ENCODE results near the gene DLGAP1. TPM values are rescaled to one million over a fixed set of nuclear protein-coding genes. Genes with fewer than 3 reads are reported as not detected.
"Not testable (repeated sequence)": the region's sequence is repeated elsewhere in the genome, so short reads cannot be mapped to it uniquely, and the experiment has no call there.

DLGAP1 gene
- total and polyA plus RNA-seq, 2 donors: 2.1 to 7.5 TPM

GRCh38 chr18:3619746-3620145, 835.4 kb downstream of the DLGAP1 start:
- Histone ChIP-seq H3K27ac (ENCODE audit: low read depth) (no peak overlapping the region), H3K4me3 (ENCODE audit: low read depth, low read length) (no peak overlapping the region), H3K4me1 (ENCODE audit: insufficient read depth) (no peaks in the 10 kb centered on the region), H3K36me3 (ENCODE audit: insufficient read depth) (no peaks in the 10 kb centered on the region)
- 99% methylated on average over 4 of the region's 4 CpGs for WGBS
- DNase-seq (ENCODE audit: extremely low spot score): no peak

- WGBS: 100% methylated on average over 3 of the region's 3 CpGs
- H3K4me3 ChIP-seq (ENCODE audit: low read depth, low read length): no peak overlapping the region
Observed at GRCh38 chr18:3619222-3619621, 835.9 kb downstream of the DLGAP1 start.

GRCh38 chr18:3616744-3617143, 838.4 kb downstream of the DLGAP1 start:
- WGBS: 94% methylated on average over 3 of the region's 3 CpGs
- Histone ChIP-seq H3K4me1 (ENCODE audit: insufficient read depth) (no peaks in the 10 kb centered on the region), H3K36me3 (ENCODE audit: insufficient read depth) (no peaks in the 10 kb centered on the region), H3K4me3 (ENCODE audit: low read depth, low read length) (no peak overlapping the region), H3K27ac (ENCODE audit: low read depth) (no peak overlapping the region)
- no peak for DNase-seq (ENCODE audit: extremely low spot score)

More at GRCh38 chr18:3619222-3619621, 835.9 kb downstream of the DLGAP1 start:
- H3K4me1 ChIP-seq (ENCODE audit: insufficient read depth): no peaks in the 10 kb centered on the region
- no peaks in the 10 kb centered on the region for H3K36me3 ChIP-seq (ENCODE audit: insufficient read depth)
- H3K27ac ChIP-seq (ENCODE audit: low read depth): no peak overlapping the region
- no peak for DNase-seq (ENCODE audit: extremely low spot score)

GRCh38 chr18:3616142-3616541, 839.0 kb downstream of the DLGAP1 start:
- DNase-seq (ENCODE audit: extremely low spot score): no peak
- H3K4me1 ChIP-seq (ENCODE audit: insufficient read depth): no peaks in the 10 kb centered on the region
- no peak overlapping the region for H3K4me3 ChIP-seq (ENCODE audit: low read depth, low read length)
- 87% methylated on average over 6 of the region's 6 CpGs for WGBS
- no peaks in the 10 kb centered on the region for H3K36me3 ChIP-seq (ENCODE audit: insufficient read depth)
- no peak overlapping the region for H3K27ac ChIP-seq (ENCODE audit: low read depth)

- Histone ChIP-seq H3K4me3 (ENCODE audit: low read depth, low read length) (no peak overlapping the region), H3K36me3 (ENCODE audit: insufficient read depth) (no peaks in the 10 kb centered on the region), H3K27ac (ENCODE audit: low read depth) (no peak overlapping the region), H3K4me1 (ENCODE audit: insufficient read depth) (no peaks in the 10 kb centered on the region)
- WGBS: 49% methylated on average over 4 of the region's 4 CpGs
- DNase-seq (ENCODE audit: extremely low spot score): no peak
Observed at GRCh38 chr18:3615374-3615985, 839.6 kb downstream of the DLGAP1 start.

- Histone ChIP-seq H3K4me1 (ENCODE audit: insufficient read depth) (no peaks in the 10 kb centered on the region), H3K27ac (ENCODE audit: low read depth) (no peak overlapping the region), H3K36me3 (ENCODE audit: insufficient read depth) (no peaks in the 10 kb centered on the region), H3K4me3 (ENCODE audit: low read depth, low read length) (no peak overlapping the region)
- DNase-seq (ENCODE audit: extremely low spot score): no peak
- 77% methylated on average over 5 of the region's 5 CpGs for WGBS
Observed at GRCh38 chr18:3612315-3612714, 842.8 kb downstream of the DLGAP1 start.

- no peak for DNase-seq (ENCODE audit: extremely low spot score)
- Histone ChIP-seq H3K4me1 (ENCODE audit: insufficient read depth) (no peaks in the 10 kb centered on the region), H3K4me3 (ENCODE audit: low read depth, low read length) (no peak overlapping the region), H3K36me3 (ENCODE audit: insufficient read depth) (no peaks in the 10 kb centered on the region), H3K27ac (ENCODE audit: low read depth) (no peak overlapping the region)
- WGBS: 56% methylated on average over 15 of the region's 15 CpGs
Observed at GRCh38 chr18:3611313-3612090, 843.6 kb downstream of the DLGAP1 start.

GRCh38 chr18:3610813-3611212, 844.3 kb downstream of the DLGAP1 start:
- Histone ChIP-seq H3K4me1 (ENCODE audit: insufficient read depth) (no peaks in the 10 kb centered on the region), H3K36me3 (ENCODE audit: insufficient read depth) (no peaks in the 10 kb centered on the region), H3K4me3 (ENCODE audit: low read depth, low read length) (no peak overlapping the region), H3K27ac (ENCODE audit: low read depth) (no peak overlapping the region)
- WGBS: 89% methylated on average over 6 of the region's 6 CpGs
- DNase-seq (ENCODE audit: extremely low spot score): no peak

GRCh38 chr18:3610188-3610708, 844.9 kb downstream of the DLGAP1 start:
- 85% methylated on average over 2 of the region's 2 CpGs for WGBS
- Histone ChIP-seq H3K36me3 (ENCODE audit: insufficient read depth) (no peaks in the 10 kb centered on the region), H3K27ac (ENCODE audit: low read depth) (no peak overlapping the region), H3K4me3 (ENCODE audit: low read depth, low read length) (no peak overlapping the region), H3K4me1 (ENCODE audit: insufficient read depth) (no peaks in the 10 kb centered on the region)
- DNase-seq (ENCODE audit: extremely low spot score): no peak

GRCh38 chr18:3608488-3608887, 846.6 kb downstream of the DLGAP1 start:
- DNase-seq (ENCODE audit: extremely low spot score): no peak
- no peak overlapping the region for H3K27ac ChIP-seq (ENCODE audit: low read depth)
- WGBS: 92% methylated on average over 4 of the region's 4 CpGs
- no peak overlapping the region for H3K4me3 ChIP-seq (ENCODE audit: low read depth, low read length)
- H3K4me1 ChIP-seq (ENCODE audit: insufficient read depth): no peaks in the 10 kb centered on the region
- no peaks in the 10 kb centered on the region for H3K36me3 ChIP-seq (ENCODE audit: insufficient read depth)

GRCh38 chr18:3608099-3608453, 847.0 kb downstream of the DLGAP1 start:
- not testable (repeated sequence) for H3K36me3 ChIP-seq (ENCODE audit: insufficient read depth); DNase-seq (ENCODE audit: extremely low spot score); H3K27ac ChIP-seq (ENCODE audit: low read depth); H3K4me3 ChIP-seq (ENCODE audit: low read depth, low read length); H3K4me1 ChIP-seq (ENCODE audit: insufficient read depth)
- WGBS: 84% methylated on average over 8 of the region's 8 CpGs

- H3K4me3 ChIP-seq (ENCODE audit: low read depth, low read length): no peak overlapping the region
- H3K27ac ChIP-seq (ENCODE audit: low read depth): no peak overlapping the region
- H3K36me3 ChIP-seq (ENCODE audit: insufficient read depth): no peaks in the 10 kb centered on the region
- WGBS: 64% methylated on average over 8 of the region's 8 CpGs
- no peaks in the 10 kb centered on the region for H3K4me1 ChIP-seq (ENCODE audit: insufficient read depth)
- DNase-seq (ENCODE audit: extremely low spot score): no peak
Observed at GRCh38 chr18:3607309-3608098, 847.6 kb downstream of the DLGAP1 start.

- not testable (repeated sequence) for H3K36me3 ChIP-seq (ENCODE audit: insufficient read depth); H3K4me1 ChIP-seq (ENCODE audit: insufficient read depth); DNase-seq (ENCODE audit: extremely low spot score); H3K4me3 ChIP-seq (ENCODE audit: low read depth, low read length); H3K27ac ChIP-seq (ENCODE audit: low read depth)
- WGBS: 92% methylated on average over 10 of the region's 10 CpGs
Observed at GRCh38 chr18:3606863-3607262, 848.2 kb downstream of the DLGAP1 start.
